ENCODE data around the gene OR3A2. TPM values are rescaled to one million over a fixed set of nuclear protein-coding genes. Genes with fewer than 3 reads are reported as not detected.
"Not testable (repeated sequence)": the region's sequence is repeated elsewhere in the genome, so short reads cannot be mapped to it uniquely, and the experiment has no call there.

Gene OR3A2
- total RNA-seq, 1 donor from 2014 or later: not detected

DNA sequence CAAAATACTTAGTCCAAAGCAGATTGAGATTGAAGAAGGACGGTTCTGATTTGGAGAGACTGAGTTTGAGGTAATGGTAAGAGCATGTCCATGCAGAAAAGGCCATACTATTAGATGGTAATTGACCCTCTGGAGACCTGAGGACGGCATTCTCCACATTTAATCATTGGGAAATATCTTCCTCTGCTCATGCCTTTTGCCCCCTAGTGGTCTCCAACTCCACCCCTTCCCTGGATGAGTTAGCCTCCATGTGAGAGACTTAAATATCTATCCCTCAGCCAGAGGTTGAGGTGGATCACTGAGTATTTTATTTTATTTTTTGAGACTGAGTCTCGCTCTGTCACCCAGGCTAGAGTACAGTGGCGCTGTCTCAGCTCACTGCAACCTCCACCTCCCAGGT is 77.5 kb downstream of the OR3A2 start:
- FAIRE-seq: no peak
- Histone ChIP-seq H3K27me3 (ENCODE audit: control insufficient read depth, insufficient read depth, low read length) (no peaks in the 10 kb centered on the region), H3K36me3 (ENCODE audit: control insufficient read depth, insufficient read depth, low read length) (no peaks in the 10 kb centered on the region), H3K4me3 (ENCODE audit: low read depth, low read length) (no peak overlapping the region)
- TF ChIP-seq, protein P1, sequence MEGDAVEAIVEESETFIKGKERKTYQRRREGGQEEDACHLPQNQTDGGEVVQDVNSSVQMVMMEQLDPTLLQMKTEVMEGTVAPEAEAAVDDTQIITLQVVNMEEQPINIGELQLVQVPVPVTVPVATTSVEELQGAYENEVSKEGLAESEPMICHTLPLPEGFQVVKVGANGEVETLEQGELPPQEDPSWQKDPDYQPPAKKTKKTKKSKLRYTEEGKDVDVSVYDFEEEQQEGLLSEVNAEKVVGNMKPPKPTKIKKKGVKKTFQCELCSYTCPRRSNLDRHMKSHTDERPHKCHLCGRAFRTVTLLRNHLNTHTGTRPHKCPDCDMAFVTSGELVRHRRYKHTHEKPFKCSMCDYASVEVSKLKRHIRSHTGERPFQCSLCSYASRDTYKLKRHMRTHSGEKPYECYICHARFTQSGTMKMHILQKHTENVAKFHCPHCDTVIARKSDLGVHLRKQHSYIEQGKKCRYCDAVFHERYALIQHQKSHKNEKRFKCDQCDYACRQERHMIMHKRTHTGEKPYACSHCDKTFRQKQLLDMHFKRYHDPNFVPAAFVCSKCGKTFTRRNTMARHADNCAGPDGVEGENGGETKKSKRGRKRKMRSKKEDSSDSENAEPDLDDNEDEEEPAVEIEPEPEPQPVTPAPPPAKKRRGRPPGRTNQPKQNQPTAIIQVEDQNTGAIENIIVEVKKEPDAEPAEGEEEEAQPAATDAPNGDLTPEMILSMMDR (IDR thresholded peaks at IDR 0.05; ENCODE audit: insufficient read depth, low read length, severe bottlenecking): no peak
- DNase-seq (ENCODE audit: low read depth): no peak

DNA sequence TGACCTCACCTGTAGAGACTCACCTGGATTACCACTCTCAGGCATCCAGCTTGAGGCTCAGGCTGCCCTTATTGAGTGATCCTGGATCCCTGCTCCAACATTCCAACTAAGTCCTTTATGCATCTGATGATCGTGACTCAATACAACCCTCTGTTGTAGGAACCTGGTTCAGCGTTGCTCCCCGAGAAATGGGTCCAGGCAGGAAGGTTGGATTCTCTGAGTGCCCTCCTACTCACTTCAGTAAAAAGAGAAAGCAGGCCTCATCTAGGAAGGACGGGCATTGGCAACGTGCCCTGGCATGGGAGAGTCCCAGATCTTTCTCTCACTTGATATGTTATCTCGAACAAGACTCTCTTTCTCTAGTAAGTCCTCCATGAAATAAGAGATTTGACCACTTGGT is 87.8 kb downstream of the OR3A2 start, which contains the start of gene OR3A1:
TSS of gene OR3A1 (minus strand) at position 101 of the 400 bp plus-strand sequence. CDS start 5,778 bp downstream, outside the sequence.
- no peak for DNase-seq (ENCODE audit: low read depth)
- H3K36me3 ChIP-seq (ENCODE audit: control insufficient read depth, insufficient read depth, low read length): no peaks in the 10 kb centered on the region
- TF ChIP-seq, protein P1 (IDR thresholded peaks at IDR 0.05; ENCODE audit: insufficient read depth, low read length, severe bottlenecking): no peak
- no peaks in the 10 kb centered on the region for H3K27me3 ChIP-seq (ENCODE audit: control insufficient read depth, insufficient read depth, low read length)
- no peak within 1 kb of the TSS for H3K4me3 ChIP-seq (ENCODE audit: low read depth, low read length)
- no peak for FAIRE-seq

DNA sequence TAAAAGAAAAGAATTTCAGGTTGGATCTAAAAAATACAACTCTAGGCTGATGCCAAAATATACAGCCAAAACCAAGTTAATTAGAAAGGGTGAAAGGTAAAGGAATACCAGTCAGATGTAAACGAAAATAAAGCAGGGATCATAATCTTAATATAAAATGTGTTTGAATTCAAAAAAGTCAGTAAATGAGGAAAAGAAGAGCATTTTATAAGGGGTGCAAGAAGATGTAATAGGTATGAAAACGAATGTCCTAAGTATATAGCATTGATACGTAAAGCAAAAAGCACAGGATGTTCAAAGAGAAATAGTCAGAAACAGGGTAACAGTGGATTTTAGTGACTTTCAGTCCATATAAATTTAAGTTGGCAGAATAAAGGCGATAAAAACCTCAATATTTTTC is 90.5 kb downstream of the OR3A2 start:
- Histone ChIP-seq H3K36me3 (ENCODE audit: control insufficient read depth, insufficient read depth, low read length) (no peaks in the 10 kb centered on the region), H3K27me3 (ENCODE audit: control insufficient read depth, insufficient read depth, low read length) (no peaks in the 10 kb centered on the region), H3K4me3 (ENCODE audit: low read depth, low read length) (no peak overlapping the region)
- TF ChIP-seq, protein P1 (IDR thresholded peaks at IDR 0.05; ENCODE audit: insufficient read depth, low read length, severe bottlenecking): no peak
- FAIRE-seq: no peak
- no peak for DNase-seq (ENCODE audit: low read depth)

DNA sequence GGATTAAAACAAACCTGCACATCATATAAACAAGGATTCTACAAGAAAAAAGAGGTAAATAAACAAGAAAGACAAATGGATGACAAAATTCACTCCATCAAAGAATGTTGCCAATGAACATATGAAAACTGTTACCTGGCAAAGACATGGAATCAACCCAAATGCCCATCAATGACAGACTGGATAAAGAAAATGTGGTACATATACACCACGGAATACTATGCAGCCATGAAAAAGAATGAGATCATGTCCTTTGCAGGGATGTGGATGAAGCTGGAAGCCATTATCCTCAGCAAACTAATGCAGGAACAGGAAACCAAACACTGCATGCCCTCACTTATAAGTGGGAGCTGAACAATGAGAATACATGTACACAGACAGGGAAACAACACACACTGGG is 92.6 kb downstream of the OR3A2 start:
- H3K4me3 ChIP-seq (ENCODE audit: low read depth, low read length); DNase-seq (ENCODE audit: low read depth); H3K27me3 ChIP-seq (ENCODE audit: control insufficient read depth, insufficient read depth, low read length); FAIRE-seq; H3K36me3 ChIP-seq (ENCODE audit: control insufficient read depth, insufficient read depth, low read length): not testable (repeated sequence)

DNA sequence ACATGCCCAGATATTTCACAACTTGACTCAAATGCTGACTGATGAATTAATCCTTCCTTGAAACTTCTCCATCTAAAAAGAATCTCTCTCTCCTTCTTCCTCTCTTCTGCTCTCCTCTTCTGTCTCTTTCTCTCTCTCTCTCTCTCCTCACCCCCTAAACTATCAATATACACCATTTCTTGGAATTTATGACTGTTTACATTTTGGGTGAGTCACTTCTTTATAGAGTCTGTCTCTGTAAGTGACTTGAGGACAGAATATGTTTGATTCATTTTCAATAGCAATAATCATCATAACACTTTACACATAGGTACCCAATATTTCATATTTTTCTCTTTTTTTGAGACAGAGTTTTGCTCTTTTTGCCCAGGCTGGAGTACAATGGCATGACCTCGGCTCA is 103.2 kb downstream of the OR3A2 start:
- H3K36me3 ChIP-seq (ENCODE audit: control insufficient read depth, insufficient read depth, low read length): no peaks in the 10 kb centered on the region
- H3K27me3 ChIP-seq (ENCODE audit: control insufficient read depth, insufficient read depth, low read length): no peaks in the 10 kb centered on the region
- FAIRE-seq (no peak), DNase-seq (ENCODE audit: low read depth) (no peak)
- H3K4me3 ChIP-seq (ENCODE audit: low read depth, low read length): no peak overlapping the region
- TF ChIP-seq, protein P1 (IDR thresholded peaks at IDR 0.05; ENCODE audit: insufficient read depth, low read length, severe bottlenecking): no peak

DNA sequence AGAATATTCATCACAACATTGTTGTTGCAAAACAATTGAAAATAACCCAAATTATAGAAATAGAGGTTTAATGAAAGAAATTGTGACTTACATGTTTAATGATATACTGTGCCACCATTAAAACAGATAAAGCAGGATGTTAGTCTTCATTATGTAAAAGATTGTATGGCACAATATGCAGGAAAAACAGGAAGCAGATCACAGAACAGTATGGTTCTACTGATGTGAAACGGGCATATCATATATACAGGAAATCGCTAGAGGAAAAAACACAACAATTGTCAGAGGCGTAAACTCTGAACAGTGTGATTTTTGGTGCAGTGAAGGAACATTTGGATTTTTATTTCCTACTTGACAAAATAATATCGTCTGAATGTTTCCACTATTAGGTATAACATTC is 110.0 kb downstream of the OR3A2 start:
- Histone ChIP-seq H3K4me3 (ENCODE audit: low read depth, low read length) (no peak overlapping the region), H3K27me3 (ENCODE audit: control insufficient read depth, insufficient read depth, low read length) (no peaks in the 10 kb centered on the region), H3K36me3 (ENCODE audit: control insufficient read depth, insufficient read depth, low read length) (no peaks in the 10 kb centered on the region)
- no peak for FAIRE-seq
- DNase-seq (ENCODE audit: low read depth): no peak
- TF ChIP-seq, protein P1 (IDR thresholded peaks at IDR 0.05; ENCODE audit: insufficient read depth, low read length, severe bottlenecking): no peak
